Globus pallidus (tissue), 1 donor: ENCODE results near the gene PWWP2B.

Experiments
- DNase-seq: peaks from one replicate; pipeline ENCODE4 v3.0.0-alpha.2; 2015; ENCODE audit warnings: low spot score

The PWWP2B gene

DNA sequence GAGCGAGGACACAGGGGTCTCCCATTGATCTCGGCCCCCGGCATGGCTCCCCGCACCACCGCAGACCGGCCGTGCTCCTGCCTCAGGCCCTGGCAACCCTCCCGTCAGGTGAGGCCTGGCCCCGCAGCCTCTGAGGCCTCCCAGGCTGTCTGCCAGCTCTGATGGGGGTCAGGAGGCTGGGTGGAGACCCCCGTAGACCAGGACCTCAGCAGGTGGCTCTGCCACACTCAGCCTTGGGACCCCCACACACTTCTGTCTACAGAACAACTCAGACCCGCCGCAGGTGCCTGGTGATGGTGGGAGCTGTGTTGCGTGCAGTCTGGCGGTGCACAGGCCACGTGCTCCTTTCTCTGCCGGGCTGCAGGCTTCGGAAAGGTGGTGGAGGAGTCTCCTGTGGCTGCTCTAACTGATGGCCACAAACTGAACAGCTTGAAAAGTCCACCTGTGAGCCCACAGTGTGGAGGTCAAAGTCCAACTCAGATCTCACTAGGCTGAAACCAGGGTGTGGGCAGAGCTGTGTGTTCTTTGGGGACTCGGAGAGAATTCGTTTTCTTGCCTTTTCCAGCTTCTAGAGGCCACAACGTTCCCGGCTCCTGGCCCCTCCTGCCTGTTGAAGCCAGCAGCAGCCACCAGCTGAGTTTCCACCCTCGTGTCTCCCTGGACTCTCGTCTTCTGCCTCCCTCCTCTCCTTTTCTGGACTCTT lies 62.5 kb downstream of the PWWP2B start:
- no peak for DNase-seq

DNA sequence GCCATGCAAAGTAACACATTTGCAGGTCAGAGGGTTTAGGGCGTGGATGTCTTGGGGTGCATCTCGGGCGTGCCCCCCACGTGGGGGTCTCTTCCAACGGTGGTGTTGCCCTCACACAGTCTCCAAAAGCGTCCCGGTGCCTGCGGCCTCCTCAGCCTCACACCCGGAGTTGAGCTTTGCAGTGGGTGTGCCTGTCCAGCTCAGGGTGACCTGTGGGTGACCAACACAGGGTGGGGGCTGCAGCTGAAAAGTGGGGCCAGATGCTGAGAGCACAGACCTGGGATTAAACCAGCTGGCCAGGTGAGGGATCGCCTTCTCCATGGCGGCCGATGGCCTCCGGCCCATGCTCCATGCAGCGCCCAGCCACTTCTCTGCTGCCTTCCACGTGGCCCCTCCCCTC lies 63.1 kb downstream of the PWWP2B start:
- DNase-seq, result no peak

DNA sequence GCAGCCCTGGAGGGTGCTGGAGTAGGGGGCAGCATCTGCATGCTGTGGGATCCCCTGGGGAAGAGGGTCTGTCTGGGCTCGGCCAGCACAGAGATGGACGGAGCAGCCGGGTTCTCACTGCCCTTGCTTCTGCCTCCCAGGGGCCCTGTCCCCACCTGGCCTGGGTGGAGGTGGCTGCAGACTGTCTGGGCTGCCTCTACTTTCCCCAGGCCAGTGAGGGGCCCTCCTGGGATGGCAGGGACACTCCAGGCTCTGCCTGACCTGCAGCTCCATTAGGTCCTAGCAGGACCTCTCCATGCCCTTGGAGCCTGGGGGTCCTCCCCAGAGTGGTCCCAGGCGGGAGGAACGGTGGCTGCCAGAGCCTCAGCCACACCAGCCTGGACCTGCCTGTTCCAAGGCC lies 63.7 kb downstream of the PWWP2B start:
- DNase-seq, result no peak

DNA sequence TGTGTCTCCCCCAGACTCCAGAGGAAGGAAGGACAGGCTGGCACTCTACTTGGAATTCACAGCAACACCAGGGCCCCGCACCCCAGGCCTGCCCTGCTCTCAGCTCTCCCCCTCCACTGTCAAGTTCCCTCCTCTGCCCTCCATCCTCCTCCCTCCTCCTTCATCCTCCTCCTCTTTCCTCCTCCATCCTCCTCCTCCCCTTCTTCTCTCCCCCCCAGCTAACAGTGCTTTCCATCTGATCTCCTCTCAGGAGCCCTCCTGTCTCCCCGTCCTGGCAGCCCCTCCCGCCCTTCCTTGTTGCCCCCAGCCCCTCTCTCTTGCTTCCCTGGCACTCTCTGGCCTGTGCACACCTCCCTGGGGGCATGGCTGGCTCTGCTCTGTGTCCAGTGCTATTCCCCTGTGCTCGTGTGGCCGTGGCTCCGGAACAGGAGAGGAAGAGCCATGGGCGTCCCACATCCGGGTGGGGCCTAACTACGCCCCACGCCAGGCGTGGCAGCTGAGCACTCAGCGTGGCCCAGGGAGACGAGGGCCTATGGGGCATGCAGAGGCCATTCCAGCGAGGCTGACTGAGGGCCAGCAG lies 64.2 kb downstream of the PWWP2B start:
- DNase-seq, result no peak

DNA sequence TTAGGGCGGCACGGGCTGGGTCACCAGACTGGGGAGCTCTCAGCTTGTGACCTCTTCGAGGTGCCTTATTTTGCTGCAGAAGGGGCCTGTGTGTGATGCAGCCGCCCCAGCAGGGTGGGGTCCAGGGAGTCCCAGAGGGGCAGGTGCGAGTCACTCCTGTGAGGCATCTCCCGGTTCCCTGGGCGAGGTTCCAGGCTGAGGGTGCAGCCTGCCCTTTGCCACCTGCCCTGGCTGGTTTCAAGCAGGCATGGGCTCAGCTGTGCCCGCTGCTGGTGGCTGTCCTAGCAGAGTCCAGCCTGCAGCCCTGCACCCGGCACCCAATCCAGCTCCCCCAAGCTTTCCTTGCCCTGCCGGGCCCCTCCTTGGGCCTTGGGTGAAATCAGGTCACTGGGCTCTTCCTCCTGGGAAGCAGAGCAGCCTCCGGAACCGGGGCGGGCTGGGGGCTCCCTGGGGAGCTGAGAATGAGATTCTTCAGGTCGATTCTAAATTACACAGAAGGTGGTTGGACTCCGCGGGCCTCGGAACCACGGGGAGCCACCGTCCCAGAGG lies 64.8 kb downstream of the PWWP2B start:
- no peak for DNase-seq

DNA sequence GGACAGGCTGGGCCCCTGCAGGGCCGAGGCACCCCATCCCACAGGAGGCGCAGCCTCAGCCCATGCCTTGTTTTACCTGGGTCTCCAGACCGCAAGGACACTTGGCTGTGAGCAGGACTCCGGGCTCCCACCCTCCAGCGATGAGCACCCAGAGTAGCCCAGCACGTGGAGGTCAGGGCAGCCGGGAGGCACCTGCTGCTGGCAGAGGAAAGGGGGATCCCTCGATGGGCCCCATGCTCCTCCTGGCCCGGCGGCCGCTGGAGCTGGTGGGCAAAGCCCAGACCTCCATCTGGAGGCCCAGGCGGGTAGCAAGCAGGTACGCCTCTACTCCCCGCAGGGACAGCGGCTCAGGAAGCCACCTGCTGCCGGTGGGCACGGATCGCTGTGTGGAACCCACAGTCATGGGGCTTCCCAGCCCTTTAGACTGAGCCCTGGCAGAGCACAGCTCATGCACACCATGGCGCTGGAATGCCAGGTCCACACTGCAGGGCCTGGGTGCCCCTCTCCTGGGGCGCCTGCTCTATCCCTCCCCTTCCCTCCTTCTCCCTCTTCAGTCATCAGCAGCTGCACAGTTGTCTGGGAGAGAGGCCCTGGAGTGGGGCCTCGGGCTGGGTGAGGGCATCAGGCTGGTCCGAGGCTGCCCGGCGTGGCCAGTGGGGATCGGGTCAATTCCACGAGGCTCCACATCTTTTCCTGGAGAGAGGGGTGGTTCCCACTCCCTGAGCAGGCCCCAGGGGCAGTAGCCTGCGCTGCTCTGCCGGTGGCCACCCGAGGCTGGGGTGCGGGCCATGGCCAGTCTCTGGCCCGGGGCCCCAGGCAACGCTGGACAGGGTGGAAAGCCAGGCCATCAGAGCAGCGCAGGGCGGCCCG lies 65.7 kb downstream of the PWWP2B start:
- DNase-seq, result no peak

DNA sequence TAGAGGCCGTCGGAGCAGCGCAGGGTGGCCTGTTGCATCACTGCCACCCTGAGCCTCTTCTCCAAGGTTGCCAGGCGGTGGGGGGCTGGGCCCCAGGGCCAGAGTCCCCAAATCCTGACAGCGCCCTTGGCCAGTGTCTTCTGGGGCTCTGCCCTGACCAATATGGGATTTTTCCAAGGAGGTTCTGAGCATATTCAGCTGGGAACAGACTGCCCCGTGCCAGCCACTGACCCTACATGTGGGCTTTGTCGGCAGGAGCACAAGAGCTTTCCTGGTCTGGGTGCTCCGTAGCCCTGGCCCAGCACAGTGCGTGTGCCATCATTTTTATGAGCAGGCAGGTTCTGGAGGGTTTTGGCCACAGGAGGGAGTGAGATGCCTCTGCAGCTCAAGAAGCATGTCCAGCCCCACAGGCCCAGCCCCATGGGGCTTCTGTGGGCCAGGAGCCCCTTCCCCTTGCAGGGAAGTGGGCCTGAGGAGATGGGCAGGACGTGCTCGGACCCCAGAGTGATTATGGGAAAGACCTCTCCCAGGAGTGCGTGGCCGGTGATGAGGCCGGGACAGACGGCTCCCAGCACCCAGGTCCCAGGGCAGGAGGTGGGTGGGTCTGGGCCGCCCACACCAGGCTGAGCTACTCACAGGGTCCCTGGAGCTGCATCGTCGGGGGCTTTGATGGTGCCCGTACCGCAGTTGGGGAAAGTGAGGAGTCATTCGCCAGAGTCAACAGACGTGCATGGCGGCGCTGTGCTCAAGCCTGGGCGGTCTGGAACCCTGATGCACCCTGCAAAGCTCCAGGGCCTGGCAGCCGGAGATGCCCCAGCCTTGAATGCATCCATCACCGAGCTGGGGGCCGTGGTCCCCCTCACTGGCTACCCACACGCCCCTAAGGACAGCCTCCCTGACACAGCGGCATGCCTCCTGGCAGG lies 66.6 kb downstream of the PWWP2B start:
- DNase-seq, result no peak

DNA sequence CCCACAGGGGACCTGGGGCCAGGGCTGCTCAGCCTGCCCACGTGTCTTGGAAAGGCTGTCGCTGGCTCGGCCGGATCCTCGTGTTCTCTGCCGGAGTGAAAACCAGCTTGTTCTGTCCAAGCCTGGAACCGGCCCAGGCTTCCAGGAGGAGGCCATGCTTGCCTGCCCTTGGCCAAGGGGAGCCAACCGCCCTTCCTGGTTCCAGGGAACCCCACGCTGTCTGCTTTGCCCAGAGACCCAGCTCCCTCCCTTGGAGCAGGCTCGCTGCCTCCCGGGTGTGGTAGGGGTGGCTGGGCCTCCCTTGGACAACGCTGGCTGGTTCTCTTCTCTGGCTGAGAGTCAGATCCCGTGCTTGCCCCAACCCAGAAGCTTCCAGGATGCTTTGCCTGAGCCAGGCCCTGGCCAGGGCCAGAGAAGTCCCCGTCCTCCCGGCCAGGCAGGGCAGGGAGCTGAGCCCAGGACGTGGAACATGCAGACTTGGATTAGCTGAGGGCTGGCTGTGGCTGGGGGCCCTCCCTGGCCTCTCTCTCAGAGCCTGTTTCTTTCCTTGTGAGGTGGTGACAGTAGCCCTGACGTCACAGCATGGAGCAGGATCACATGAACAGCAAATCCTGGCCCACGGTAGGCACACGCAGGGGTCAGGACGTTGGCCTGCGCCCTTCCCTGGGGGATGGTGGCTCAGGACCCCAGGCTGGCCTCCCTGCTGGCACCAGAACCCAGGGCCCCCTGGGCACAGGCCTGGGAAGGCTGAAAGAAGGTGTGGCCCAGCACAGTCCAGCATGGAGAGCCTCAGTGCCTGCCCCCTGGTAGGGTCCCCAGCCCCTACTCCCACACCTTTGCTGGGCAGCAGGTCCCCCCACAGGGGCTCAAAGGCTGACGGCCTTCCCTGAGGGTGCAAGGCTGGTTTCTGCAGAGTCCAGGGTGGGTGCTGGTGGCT lies 67.5 kb downstream of the PWWP2B start:
- DNase-seq, result peak; percentile 86

DNA sequence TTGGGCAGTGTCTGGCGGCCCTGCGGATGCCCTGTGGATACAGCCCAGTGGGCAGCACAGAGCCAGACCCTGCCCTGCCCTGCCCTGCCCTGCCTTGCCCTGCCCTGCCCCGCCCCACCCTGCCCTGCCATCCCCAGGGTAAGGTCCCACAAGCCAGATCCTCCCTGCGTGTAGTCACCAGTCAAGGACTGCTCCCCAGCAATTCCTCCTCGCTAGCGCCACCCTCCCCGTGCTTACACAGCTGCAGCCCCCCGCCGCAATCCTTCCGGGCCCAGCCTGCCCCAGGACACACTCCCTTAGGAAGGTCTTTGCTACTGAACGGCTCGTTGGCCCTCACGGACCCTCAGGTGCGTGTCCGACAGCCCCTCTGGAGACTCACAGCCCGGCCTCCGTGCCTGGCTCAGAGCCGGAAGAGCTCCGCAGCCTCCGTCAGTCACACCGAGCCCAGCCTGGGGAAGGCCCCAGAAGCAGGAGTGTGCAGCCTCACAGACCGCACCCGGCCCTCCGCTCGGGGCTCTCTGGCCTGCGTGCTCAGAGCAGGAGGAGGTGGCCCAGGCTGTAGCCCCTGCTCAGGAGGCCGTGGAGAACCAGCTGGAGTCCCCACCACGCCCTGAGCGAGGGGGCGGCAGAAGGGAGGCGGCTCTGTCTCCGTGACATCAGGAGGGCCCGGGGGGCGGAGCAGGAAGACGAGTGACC lies 68.3 kb downstream of the PWWP2B start:
- no peak for DNase-seq

DNA sequence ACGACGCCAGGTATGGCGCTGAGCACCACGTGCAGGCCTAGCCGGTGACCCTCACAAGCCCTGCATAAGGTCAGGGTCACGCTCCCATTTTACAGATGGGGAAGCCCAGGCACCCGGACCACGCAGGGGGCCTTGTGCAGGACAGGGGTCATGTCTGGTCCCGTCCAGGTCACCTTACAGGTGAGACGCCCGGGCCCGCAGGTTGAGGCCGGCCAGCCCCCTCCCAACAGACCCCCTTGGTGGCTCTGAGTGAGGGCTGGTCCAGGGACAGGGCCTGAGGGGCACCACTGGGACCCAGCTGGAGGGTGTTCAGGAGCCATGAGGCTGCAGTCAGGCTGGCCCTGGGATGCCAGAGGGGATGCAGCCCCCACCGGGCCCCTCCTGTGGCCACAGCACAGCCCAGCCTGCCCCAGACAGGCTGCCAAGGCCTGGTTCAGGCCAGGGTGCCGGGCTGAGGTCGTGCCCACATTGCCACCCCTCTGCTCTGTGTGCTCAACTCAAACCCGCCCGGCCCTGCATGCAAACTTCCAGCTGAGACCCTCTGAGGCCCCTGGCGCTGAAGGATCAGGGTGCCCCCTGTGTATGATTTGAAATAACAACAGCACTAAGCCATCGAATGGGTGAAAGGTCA lies 69.0 kb downstream of the PWWP2B start:
- DNase-seq, result no peak

DNA sequence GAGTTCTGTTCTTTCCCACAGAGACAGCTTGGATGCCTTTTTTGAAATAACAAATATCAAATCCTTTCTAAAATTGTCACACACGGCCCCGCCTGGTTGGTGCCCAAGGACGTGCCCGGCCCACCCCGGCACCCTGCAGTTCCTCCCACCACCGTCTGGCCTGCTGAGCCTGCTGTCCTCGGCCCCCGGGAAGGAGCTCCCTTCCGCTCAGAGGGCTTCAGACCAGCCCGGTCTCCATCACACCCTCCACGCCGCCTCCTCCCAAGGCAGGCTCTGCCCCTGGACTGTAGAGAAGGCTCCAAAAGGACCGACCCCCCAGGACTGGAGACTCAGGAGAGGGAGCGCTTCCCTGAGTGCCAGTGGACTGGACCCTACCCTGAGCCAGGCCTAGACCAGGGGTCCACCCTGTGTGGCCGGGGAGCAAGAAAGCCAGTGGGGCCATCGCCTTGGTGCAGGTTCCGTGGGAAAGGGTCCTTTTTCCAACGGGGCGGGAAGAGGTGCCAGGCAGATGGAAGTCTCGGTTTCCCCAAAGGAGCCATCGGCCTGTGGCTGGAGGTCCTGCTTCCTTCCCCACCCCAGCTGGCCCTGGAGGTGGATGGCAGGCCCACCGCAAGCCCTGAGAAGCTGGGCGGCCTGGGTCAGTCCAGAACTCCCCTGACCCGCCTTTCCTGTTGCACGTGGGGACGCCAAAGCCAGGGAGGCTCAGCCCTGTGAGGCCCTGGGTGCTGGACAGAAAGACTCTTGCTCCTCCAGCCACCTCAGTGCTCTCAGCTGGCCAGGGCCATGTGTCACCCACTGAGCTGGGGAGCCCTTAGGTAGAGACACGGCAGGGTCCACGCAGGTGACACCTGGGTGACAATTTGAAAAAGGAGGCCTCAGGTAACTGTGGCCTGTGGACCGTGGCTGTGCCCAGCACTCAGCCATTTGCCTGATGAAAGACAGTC lies 69.8 kb downstream of the PWWP2B start:
- no peak for DNase-seq
